HL-60 (cell line): ENCODE data around the gene RGS19.

Source experiments
- CTCF ChIP-seq: IDR thresholded peaks from one replicate; pipeline ENCODE4 v1.5.1; 2011; ENCODE audit warnings: low read length, control low read depth, inconsistent platforms; ENCODE audit not compliant: insufficient read depth
- GABPA ChIP-seq: IDR thresholded peaks from 2 replicates; pipeline ENCODE4 v1.6.1; 2012; ENCODE audit warnings: low read depth
- POLR2AphosphoS5 ChIP-seq: IDR thresholded peaks from 2 replicates; pipeline ENCODE4 v1.6.1; 2012; ENCODE audit warnings: low read depth
- REST ChIP-seq: IDR thresholded peaks from 2 replicates; pipeline ENCODE4 v1.6.1; 2012; ENCODE audit warnings: low read depth; ENCODE audit not compliant: insufficient replicate concordance
- SPI1 ChIP-seq: IDR thresholded peaks from 2 replicates; pipeline ENCODE4 v1.6.1; 2012; ENCODE audit warnings: low read depth, mild to moderate bottlenecking, borderline replicate concordance

GRCh38 chr20:64082126-64082731 lies 2.9 kb upstream of the RGS19 start:
- no peak for TF ChIP-seq POLR2AphosphoS5
- TF ChIP-seq SPI1 = no peak
- no peak for TF ChIP-seq CTCF
- no peak for TF ChIP-seq REST
- no peak for TF ChIP-seq GABPA
